ENCODE data around the gene ANTXRL.
"Not testable (repeated sequence)": the region's sequence is repeated elsewhere in the genome, so short reads cannot be mapped to it uniquely, and the experiment has no call there.

Gene ANTXRL

GRCh38 chr10:46310851-46311250 lies 24.1 kb downstream of the ANTXRL start:
- no peak for DNase-seq

- no peak for DNase-seq
Observed at GRCh38 chr10:46311501-46311951, 24.7 kb downstream of the ANTXRL start.

- DNase-seq, result not testable (repeated sequence)
Observed at GRCh38 chr10:46311961-46312431, 25.2 kb downstream of the ANTXRL start.

GRCh38 chr10:46312953-46313352 lies 26.2 kb downstream of the ANTXRL start:
- no peak for DNase-seq

- no peak for DNase-seq
Observed at GRCh38 chr10:46314071-46314470, 27.3 kb downstream of the ANTXRL start.

GRCh38 chr10:46315071-46315860 lies 28.5 kb downstream of the ANTXRL start:
- DNase-seq, result not testable (repeated sequence)

- no peak for DNase-seq
Observed at GRCh38 chr10:46317370-46317769, 30.6 kb downstream of the ANTXRL start.

GRCh38 chr10:46317889-46318288 lies 31.1 kb downstream of the ANTXRL start:
- DNase-seq, result no peak

- DNase-seq, result no peak
Observed at GRCh38 chr10:46318799-46319198, 32.0 kb downstream of the ANTXRL start.

- no peak for DNase-seq
Observed at GRCh38 chr10:46319389-46319788, 32.6 kb downstream of the ANTXRL start.

- DNase-seq, result no peak
Observed at GRCh38 chr10:46321770-46322169, 35.0 kb downstream of the ANTXRL start.

- no peak for DNase-seq
Observed at GRCh38 chr10:46323176-46323575, 36.4 kb downstream of the ANTXRL start.

GRCh38 chr10:46325021-46325420 lies 38.2 kb downstream of the ANTXRL start:
- DNase-seq, result no peak

- no peak for DNase-seq
Observed at GRCh38 chr10:46326066-46326465, 39.3 kb downstream of the ANTXRL start.

GRCh38 chr10:46326971-46327370 lies 40.2 kb downstream of the ANTXRL start:
- no peak for DNase-seq

GRCh38 chr10:46327685-46328084 lies 40.9 kb downstream of the ANTXRL start:
- no peak for DNase-seq

GRCh38 chr10:46328853-46329689 lies 42.3 kb downstream of the ANTXRL start:
- no peak for DNase-seq

GRCh38 chr10:46329690-46330016 lies 42.9 kb downstream of the ANTXRL start:
- no peak for DNase-seq

GRCh38 chr10:46330894-46331293 lies 44.1 kb downstream of the ANTXRL start:
- no peak for DNase-seq

GRCh38 chr10:46365484-46365883 lies 78.7 kb downstream of the ANTXRL start:
- not testable (repeated sequence) for DNase-seq

GRCh38 chr10:46367209-46367608 lies 80.4 kb downstream of the ANTXRL start:
- not testable (repeated sequence) for DNase-seq

GRCh38 chr10:46367666-46368240 lies 81.0 kb downstream of the ANTXRL start:
- not testable (repeated sequence) for DNase-seq

- not testable (repeated sequence) for DNase-seq
Observed at GRCh38 chr10:46368956-46369355, 82.2 kb downstream of the ANTXRL start.

GRCh38 chr10:46374410-46374809 lies 87.6 kb downstream of the ANTXRL start:
- not testable (repeated sequence) for DNase-seq

Measured in stimulated activated CD4-positive, alpha-beta T cell treated with anti-CD3 and anti-CD28 coated beads, Interleukin-4, amount 100 ng/mL, for 24 hours (primary cell).